ENCODE data around the gene TRAF3. TPM values are rescaled to one million over a fixed set of nuclear protein-coding genes. Genes with fewer than 3 reads are reported as not detected.

TRAF3 gene
- total RNA-seq, 2 donors from 2014 or later: 14.5 to 28.7 TPM

Other genes with a start within 250 kb of the TRAF3 start
- 10 to 100 TPM in 1 of 2 donors, 1 to 10 TPM in 1; 6.5 to 17.1 TPM for gene RCOR1, start 184.8 kb upstream of the TRAF3 start, total RNA-seq
- 1 to 10 TPM in 1 of 2 donors, not detected in 1; 2.4 TPM for gene AMN, start 145.2 kb downstream of the TRAF3 start, total RNA-seq